ENCODE results near the gene ALKBH2. TPM values are rescaled to one million over a fixed set of nuclear protein-coding genes. Genes with fewer than 3 reads are reported as not detected.

ALKBH2 gene
- total RNA-seq, 3 donors from 2014 or later (not counting 1 experiment from before 2014, with no cell fraction given) = 10.9 to 12.6 (median 11.9) TPM

DNA sequence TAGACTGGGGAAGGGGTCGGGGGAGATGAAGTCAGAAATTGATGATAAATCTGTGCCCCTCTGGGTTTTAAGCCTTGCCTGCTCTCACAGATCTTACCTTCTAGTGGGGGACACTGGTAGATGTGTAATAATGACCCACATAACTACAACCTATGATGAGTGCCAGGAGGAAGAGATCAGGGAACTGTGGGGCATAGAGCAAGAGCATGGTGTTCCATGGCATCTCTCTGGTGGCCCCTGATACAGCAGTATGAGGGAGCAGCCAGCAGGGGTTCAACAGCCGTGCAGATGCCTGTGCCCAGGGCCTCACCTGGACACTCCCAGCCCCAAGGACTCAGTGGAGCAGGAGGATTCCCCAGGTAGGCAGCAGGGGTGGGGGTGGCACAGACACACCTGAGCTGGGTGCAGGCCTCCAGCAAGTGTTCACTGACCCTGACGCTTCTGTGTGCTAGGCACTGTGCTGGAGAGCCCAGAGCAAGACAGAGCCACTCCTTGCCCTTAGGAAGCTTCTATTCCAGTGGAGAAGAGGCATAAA lies 28.1 kb upstream of the ALKBH2 start:
- DNase-seq (no peak), ATAC-seq (no peak)
- no peak overlapping the region for H3K4me3 Mint-ChIP-seq
- H3K36me3 Mint-ChIP-seq = no peaks in the 10 kb centered on the region
- Histone ChIP-seq H3K4me3 (ENCODE audit: low read length) (no peak overlapping the region), H3K4me1 (ENCODE audit: control insufficient read depth, insufficient read depth, low read length) (no peaks in the 10 kb centered on the region), H3K27ac (ENCODE audit: low read length) (no peak overlapping the region), H3K9me3 (ENCODE audit: control insufficient read depth, insufficient read depth, low read length) (no peaks in the 10 kb centered on the region), H3K36me3 (ENCODE audit: control insufficient read depth, insufficient read depth, low read length) (no peaks in the 10 kb centered on the region), H3K27me3 (ENCODE audit: control insufficient read depth, insufficient read depth, low read length) (no peaks in the 10 kb centered on the region)
- H3K27ac Mint-ChIP-seq = no peak overlapping the region
- peaks cover 6 to 10% of the 10 kb centered on the region in 2 donors for H3K4me1 Mint-ChIP-seq
- H3K27me3 Mint-ChIP-seq (ENCODE audit: low read depth in 2 of 2) = no peaks in the 10 kb centered on the region
- WGBS (ENCODE audit: insufficient coverage) = 96% methylated on average over 2 of the region's 3 CpGs
- intact Hi-C loops (cut with micrococcal nuclease) = no loop called here
- TF ChIP-seq, protein P1, sequence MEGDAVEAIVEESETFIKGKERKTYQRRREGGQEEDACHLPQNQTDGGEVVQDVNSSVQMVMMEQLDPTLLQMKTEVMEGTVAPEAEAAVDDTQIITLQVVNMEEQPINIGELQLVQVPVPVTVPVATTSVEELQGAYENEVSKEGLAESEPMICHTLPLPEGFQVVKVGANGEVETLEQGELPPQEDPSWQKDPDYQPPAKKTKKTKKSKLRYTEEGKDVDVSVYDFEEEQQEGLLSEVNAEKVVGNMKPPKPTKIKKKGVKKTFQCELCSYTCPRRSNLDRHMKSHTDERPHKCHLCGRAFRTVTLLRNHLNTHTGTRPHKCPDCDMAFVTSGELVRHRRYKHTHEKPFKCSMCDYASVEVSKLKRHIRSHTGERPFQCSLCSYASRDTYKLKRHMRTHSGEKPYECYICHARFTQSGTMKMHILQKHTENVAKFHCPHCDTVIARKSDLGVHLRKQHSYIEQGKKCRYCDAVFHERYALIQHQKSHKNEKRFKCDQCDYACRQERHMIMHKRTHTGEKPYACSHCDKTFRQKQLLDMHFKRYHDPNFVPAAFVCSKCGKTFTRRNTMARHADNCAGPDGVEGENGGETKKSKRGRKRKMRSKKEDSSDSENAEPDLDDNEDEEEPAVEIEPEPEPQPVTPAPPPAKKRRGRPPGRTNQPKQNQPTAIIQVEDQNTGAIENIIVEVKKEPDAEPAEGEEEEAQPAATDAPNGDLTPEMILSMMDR (IDR thresholded peaks at IDR 0.05) = no peak
- no peaks in the 10 kb centered on the region for H3K9me3 Mint-ChIP-seq

DNA sequence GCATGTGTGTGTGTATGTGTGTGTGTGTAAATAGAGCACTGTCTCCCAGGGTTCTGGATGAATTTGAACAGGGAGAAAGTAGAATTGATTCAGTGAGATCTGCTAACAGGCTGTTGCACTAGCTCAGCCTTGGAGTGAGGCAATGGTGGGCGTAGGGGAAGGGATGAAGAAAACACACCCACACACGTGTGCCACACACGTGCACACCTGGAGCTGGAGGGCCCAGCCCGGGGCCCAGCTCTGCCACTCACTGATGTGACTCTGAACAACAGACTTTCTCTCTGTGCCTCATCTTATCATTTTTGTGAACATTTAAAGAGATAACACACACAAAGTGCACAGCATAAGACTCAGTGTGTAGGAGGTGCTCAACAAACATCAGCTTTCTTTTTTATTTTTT lies 27.3 kb upstream of the ALKBH2 start:
- Mint-ChIP-seq H3K4me1 (peaks cover under 1 to 9% of the 10 kb centered on the region in 2 donors), H3K36me3 (no peaks in the 10 kb centered on the region), H3K9me3 (no peaks in the 10 kb centered on the region), H3K27me3 (ENCODE audit: low read depth in 2 of 2) (no peaks in the 10 kb centered on the region), H3K27ac (no peak overlapping the region), H3K4me3 (no peak overlapping the region)
- Histone ChIP-seq H3K9me3 (ENCODE audit: control insufficient read depth, insufficient read depth, low read length) (no peaks in the 10 kb centered on the region), H3K27me3 (ENCODE audit: control insufficient read depth, insufficient read depth, low read length) (no peaks in the 10 kb centered on the region), H3K4me1 (ENCODE audit: control insufficient read depth, insufficient read depth, low read length) (no peaks in the 10 kb centered on the region), H3K36me3 (ENCODE audit: control insufficient read depth, insufficient read depth, low read length) (no peaks in the 10 kb centered on the region), H3K27ac (ENCODE audit: low read length) (no peak overlapping the region), H3K4me3 (ENCODE audit: low read length) (no peak overlapping the region)
- DNase-seq (no peak), ATAC-seq (no peak)
- intact Hi-C loops (cut with micrococcal nuclease) = no loop called here
- TF ChIP-seq, protein P1 (IDR thresholded peaks at IDR 0.05) = no peak
- 89% methylated on average over 4 of the region's 4 CpGs for WGBS (ENCODE audit: insufficient coverage)

DNA sequence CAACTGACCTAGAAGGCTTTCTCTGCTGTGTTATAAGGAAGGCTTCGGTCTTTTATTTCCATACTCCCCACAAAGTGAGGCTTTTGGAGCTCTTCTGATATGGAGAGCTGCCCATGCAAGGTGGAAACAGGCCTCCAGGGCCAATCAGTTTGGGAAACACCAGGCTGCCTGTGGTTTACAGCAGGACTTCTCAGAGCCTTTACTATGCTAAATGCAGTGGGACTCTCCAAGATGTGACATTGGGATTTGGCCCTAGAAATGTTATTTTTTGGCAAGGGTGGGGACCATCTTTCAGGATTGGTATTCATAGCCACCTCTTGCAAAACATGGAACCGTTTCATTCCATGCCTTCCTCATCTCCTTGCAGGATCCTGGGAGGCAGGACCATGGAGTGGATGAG lies 26.8 kb upstream of the ALKBH2 start:
- no peaks in the 10 kb centered on the region for H3K4me1 ChIP-seq (ENCODE audit: control insufficient read depth, insufficient read depth, low read length)
- H3K9me3 Mint-ChIP-seq = no peaks in the 10 kb centered on the region
- no peak overlapping the region for H3K27ac ChIP-seq (ENCODE audit: low read length)
- intact Hi-C loops (cut with micrococcal nuclease) = no loop called here
- 64% methylated on average over 1 of the region's 2 CpGs for WGBS (ENCODE audit: insufficient coverage)
- ATAC-seq = no peak
- H3K9me3 ChIP-seq (ENCODE audit: control insufficient read depth, insufficient read depth, low read length) = no peaks in the 10 kb centered on the region
- H3K27ac Mint-ChIP-seq = no peak overlapping the region
- no peak for DNase-seq
- TF ChIP-seq, protein P1 (IDR thresholded peaks at IDR 0.05) = no peak
- H3K27me3 ChIP-seq (ENCODE audit: control insufficient read depth, insufficient read depth, low read length) = no peaks in the 10 kb centered on the region
- no peaks in the 10 kb centered on the region for H3K27me3 Mint-ChIP-seq (ENCODE audit: low read depth in 2 of 2)
- H3K36me3 Mint-ChIP-seq = no peaks in the 10 kb centered on the region
- H3K4me1 Mint-ChIP-seq = peaks cover 0 to 4% of the 10 kb centered on the region in 2 donors
- H3K4me3 ChIP-seq (ENCODE audit: low read length) = no peak overlapping the region
- no peaks in the 10 kb centered on the region for H3K36me3 ChIP-seq (ENCODE audit: control insufficient read depth, insufficient read depth, low read length)
- no peak overlapping the region for H3K4me3 Mint-ChIP-seq

DNA sequence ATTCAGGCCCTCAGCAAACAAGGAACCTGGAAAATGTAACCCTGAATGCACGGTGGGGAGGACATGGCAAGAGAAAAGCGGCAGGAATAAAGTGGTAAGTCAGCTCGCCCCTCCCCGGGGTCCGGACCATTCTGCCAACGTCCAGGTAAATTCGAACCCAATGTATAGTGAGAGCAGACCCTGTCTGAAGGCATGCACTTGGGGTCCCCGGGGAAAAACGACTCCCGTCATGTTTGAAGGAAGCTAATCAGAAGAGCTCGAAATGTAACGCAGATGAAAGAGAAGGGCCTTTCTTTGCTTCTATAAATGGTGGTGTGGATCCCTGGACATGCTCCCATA lies 23.3 kb upstream of the ALKBH2 start:
- Histone ChIP-seq H3K9me3 (ENCODE audit: control insufficient read depth, insufficient read depth, low read length) (no peaks in the 10 kb centered on the region), H3K4me1 (ENCODE audit: control insufficient read depth, insufficient read depth, low read length) (no peaks in the 10 kb centered on the region), H3K27ac (ENCODE audit: low read length) (no peak overlapping the region), H3K4me3 (ENCODE audit: low read length) (no peak overlapping the region), H3K36me3 (ENCODE audit: control insufficient read depth, insufficient read depth, low read length) (no peaks in the 10 kb centered on the region), H3K27me3 (ENCODE audit: control insufficient read depth, insufficient read depth, low read length) (no peaks in the 10 kb centered on the region)
- Mint-ChIP-seq H3K9me3 (no peaks in the 10 kb centered on the region), H3K4me1 (peaks cover 0 to 7% of the 10 kb centered on the region in 2 donors), H3K36me3 (no peaks in the 10 kb centered on the region), H3K27ac (no peak overlapping the region), H3K27me3 (ENCODE audit: low read depth in 2 of 2) (no peaks in the 10 kb centered on the region), H3K4me3 (no peak overlapping the region)
- WGBS (ENCODE audit: insufficient coverage) = 88% methylated on average over 12 of the region's 12 CpGs
- ATAC-seq (no peak), DNase-seq (no peak)
- TF ChIP-seq, protein P1 (IDR thresholded peaks at IDR 0.05) = no peak
- intact Hi-C loops (cut with micrococcal nuclease) = no loop called here

Measured in natural killer cell (primary cell).